ENCODE measurements around the gene MTRF1L. TPM values are rescaled to one million over a fixed set of nuclear protein-coding genes. Genes with fewer than 3 reads are reported as not detected.

The MTRF1L gene
- total RNA-seq, 1 experiment from 2014 or later, result 15.9 TPM

GRCh38 chr6:153028286-153028685 lies 25.8 kb upstream of the MTRF1L start:
- TF ChIP-seq, protein P1, sequence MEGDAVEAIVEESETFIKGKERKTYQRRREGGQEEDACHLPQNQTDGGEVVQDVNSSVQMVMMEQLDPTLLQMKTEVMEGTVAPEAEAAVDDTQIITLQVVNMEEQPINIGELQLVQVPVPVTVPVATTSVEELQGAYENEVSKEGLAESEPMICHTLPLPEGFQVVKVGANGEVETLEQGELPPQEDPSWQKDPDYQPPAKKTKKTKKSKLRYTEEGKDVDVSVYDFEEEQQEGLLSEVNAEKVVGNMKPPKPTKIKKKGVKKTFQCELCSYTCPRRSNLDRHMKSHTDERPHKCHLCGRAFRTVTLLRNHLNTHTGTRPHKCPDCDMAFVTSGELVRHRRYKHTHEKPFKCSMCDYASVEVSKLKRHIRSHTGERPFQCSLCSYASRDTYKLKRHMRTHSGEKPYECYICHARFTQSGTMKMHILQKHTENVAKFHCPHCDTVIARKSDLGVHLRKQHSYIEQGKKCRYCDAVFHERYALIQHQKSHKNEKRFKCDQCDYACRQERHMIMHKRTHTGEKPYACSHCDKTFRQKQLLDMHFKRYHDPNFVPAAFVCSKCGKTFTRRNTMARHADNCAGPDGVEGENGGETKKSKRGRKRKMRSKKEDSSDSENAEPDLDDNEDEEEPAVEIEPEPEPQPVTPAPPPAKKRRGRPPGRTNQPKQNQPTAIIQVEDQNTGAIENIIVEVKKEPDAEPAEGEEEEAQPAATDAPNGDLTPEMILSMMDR (IDR thresholded peaks at IDR 0.05; ENCODE audit: unreplicated experiment), result no peak
- CTCF ChIA-PET, result no interaction called here
- Mint-ChIP-seq H3K4me1 (ENCODE audit: low read depth, unreplicated experiment) (peaks cover 20% of the 10 kb centered on the region), H3K36me3 (ENCODE audit: insufficient read depth, unreplicated experiment) (no peaks in the 10 kb centered on the region), H3K27me3 (ENCODE audit: unreplicated experiment) (no peaks in the 10 kb centered on the region), H3K9me3 (ENCODE audit: low read depth, unreplicated experiment) (no peaks in the 10 kb centered on the region), H3K4me3 (ENCODE audit: low read depth, unreplicated experiment) (no peak overlapping the region), H3K27ac (ENCODE audit: unreplicated experiment) (no peak overlapping the region)
- no peak for DNase-seq
- intact Hi-C loops (cut with micrococcal nuclease; ENCODE audit: unreplicated experiment), result no loop called here
- BruUV-seq (replicated peaks), result no TSS peak

DNA sequence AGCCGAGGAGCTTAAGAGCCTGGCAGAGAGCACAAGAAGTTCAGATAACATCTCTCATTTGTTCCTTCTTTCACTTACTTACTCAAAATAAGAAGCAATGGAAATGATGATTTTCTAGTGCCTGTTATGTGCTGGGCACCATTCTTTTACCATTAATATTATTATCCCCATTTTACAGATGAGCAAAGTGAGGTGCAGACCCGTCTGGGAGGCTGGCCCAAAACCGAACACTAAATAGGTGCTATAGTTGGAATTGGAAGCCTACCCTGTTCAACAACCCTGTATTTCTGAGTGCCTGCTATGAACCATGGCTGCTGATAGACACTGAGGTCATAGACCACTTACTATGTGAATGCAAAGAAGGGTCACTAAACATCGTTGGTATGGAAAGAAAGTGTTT lies 25.0 kb upstream of the MTRF1L start:
- TF ChIP-seq, protein P1 (IDR thresholded peaks at IDR 0.05; ENCODE audit: unreplicated experiment), result no peak
- BruUV-seq (replicated peaks), result no TSS peak
- intact Hi-C loops (cut with micrococcal nuclease; ENCODE audit: unreplicated experiment), result no loop called here
- Mint-ChIP-seq H3K4me3 (ENCODE audit: low read depth, unreplicated experiment) (no peak overlapping the region), H3K4me1 (ENCODE audit: low read depth, unreplicated experiment) (peaks cover 20% of the 10 kb centered on the region), H3K9me3 (ENCODE audit: low read depth, unreplicated experiment) (no peaks in the 10 kb centered on the region), H3K36me3 (ENCODE audit: insufficient read depth, unreplicated experiment) (no peaks in the 10 kb centered on the region), H3K27ac (ENCODE audit: unreplicated experiment) (no peak overlapping the region), H3K27me3 (ENCODE audit: unreplicated experiment) (no peaks in the 10 kb centered on the region)
- CTCF ChIA-PET, result no interaction called here
- no peak for DNase-seq

DNA sequence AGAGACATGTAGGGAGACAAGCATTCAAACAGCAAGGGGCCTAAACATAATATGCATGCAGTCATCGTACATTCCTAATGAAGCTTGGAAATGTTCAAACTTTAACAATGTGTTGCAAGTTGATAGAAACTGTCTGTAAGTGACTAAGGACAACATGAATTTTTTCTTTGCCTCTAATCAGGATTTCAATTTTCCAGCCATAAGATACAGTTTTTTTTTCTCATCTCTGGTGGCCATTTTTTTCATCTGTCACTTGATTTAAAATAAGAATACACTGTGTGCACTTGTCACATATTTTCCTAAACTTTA lies 22.2 kb upstream of the MTRF1L start:
- Mint-ChIP-seq H3K9me3 (ENCODE audit: low read depth, unreplicated experiment) (no peaks in the 10 kb centered on the region), H3K4me3 (ENCODE audit: low read depth, unreplicated experiment) (no peak overlapping the region), H3K36me3 (ENCODE audit: insufficient read depth, unreplicated experiment) (no peaks in the 10 kb centered on the region), H3K27me3 (ENCODE audit: unreplicated experiment) (no peaks in the 10 kb centered on the region), H3K27ac (ENCODE audit: unreplicated experiment) (no peak overlapping the region), H3K4me1 (ENCODE audit: low read depth, unreplicated experiment) (no peaks in the 10 kb centered on the region)
- CTCF ChIA-PET, result no interaction called here
- DNase-seq, result no peak
- TF ChIP-seq, protein P1 (IDR thresholded peaks at IDR 0.05; ENCODE audit: unreplicated experiment), result peak; percentile 11
- no TSS peak for BruUV-seq (replicated peaks)
- intact Hi-C loops (cut with micrococcal nuclease; ENCODE audit: unreplicated experiment), result loop anchor here (2.0 to 5.0 kb wide), 3 partner anchors 70 to 277 kb away; no protein-coding TSS in a partner anchor

- intact Hi-C loops (cut with micrococcal nuclease; ENCODE audit: unreplicated experiment), result loop anchor here (2.0 to 5.0 kb wide), 3 partner anchors 69 to 277 kb away; no protein-coding TSS in a partner anchor
- no TSS peak for BruUV-seq (replicated peaks)
- no peaks in the 10 kb centered on the region for H3K9me3 Mint-ChIP-seq (ENCODE audit: low read depth, unreplicated experiment)
- H3K27ac Mint-ChIP-seq (ENCODE audit: unreplicated experiment), result no peak overlapping the region
- H3K4me1 Mint-ChIP-seq (ENCODE audit: low read depth, unreplicated experiment), result no peaks in the 10 kb centered on the region
- H3K36me3 Mint-ChIP-seq (ENCODE audit: insufficient read depth, unreplicated experiment), result no peaks in the 10 kb centered on the region
- no peaks in the 10 kb centered on the region for H3K27me3 Mint-ChIP-seq (ENCODE audit: unreplicated experiment)
- CTCF ChIA-PET, result interaction anchor here (0.6 kb wide), 1 partner anchor 413 kb away, joined by 5 read pairs; no protein-coding TSS in a partner anchor
- H3K4me3 Mint-ChIP-seq (ENCODE audit: low read depth, unreplicated experiment), result no peak overlapping the region
- TF ChIP-seq, protein P1 (IDR thresholded peaks at IDR 0.05; ENCODE audit: unreplicated experiment), result peak; percentile 37
- DNase-seq, result peak; percentile 36
These were observed 21.6 kb upstream of the MTRF1L start for GRCh38 chr6:153023977-153024708.

Data from Calu3 (cell line).